ENCODE measurements around the gene ZNF691.
"Not testable (repeated sequence)": the region's sequence is repeated elsewhere in the genome, so short reads cannot be mapped to it uniquely, and the experiment has no call there.

The ZNF691 gene, protein sequence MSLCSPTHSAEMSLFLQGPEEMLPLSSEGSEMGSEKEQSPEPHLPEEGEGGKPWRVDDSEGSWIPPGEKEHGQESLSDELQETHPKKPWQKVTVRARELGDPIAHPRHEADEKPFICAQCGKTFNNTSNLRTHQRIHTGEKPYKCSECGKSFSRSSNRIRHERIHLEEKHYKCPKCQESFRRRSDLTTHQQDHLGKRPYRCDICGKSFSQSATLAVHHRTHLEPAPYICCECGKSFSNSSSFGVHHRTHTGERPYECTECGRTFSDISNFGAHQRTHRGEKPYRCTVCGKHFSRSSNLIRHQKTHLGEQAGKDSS

DNA sequence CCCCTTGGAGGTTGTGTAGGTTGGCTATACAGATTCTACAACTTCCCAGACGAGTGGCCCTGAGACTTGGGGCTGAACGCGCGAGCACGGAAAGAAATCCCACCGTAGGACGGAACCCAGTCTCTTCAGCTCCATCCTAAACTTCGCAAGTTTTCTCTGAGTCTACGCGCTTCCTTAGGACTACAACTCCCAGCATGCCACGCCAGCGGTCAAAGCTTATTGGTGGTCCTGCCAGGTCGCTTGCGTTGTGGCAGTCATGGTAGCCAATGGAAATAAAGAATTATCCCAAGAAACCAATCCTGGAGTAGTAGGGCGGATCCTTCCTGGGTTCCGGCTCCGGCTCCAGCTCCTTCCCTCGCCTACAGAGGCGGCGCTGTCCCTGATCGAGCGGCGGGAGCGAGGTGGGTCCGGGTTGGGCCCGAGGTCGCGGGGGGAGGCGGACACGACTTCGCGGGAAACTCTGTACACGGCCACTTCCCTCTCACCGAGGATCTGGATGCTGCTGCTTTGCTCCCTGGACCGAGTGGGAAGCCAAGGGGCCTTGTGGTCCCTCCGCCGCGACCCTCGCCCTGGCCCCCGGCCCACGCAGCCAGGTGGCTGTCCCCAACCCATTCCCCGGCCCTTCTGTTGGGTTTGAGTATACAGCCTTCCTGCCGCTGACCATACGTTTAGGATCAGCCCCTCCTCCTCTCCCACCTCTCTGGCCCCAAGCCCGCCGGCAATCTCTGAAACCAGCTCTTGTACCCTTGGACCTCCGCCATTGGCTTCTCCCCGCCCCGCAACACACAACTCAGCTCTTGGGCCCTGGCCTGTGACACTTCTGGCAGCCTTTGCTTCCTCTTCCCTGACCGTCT lies at the start of gene ZNF691:
ZNF691 (plus strand) TSS at position 357 of the 854 bp plus-strand sequence. CDS start 3,046 bp downstream, outside the sequence.
- DNase-seq (ENCODE audit: low spot score), result peak; percentile 95

DNA sequence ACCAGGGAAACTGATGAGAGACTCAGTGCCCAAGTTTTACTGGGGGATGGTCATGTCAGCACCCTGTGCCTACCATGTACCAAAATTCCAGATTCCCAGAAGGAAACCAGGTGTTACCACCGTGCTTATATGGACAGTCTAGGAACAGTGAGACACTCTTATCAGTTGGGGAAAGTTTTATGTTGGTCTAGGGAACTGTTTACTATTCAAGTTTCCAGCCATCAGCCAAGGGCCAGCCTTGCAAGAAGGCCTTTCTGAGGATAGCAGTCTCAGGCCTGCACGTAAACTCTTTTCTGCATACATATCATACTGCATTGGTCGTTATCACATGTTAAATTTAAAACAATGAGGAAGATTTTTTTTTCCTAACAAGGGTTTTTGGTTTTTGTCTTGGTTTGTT lies 49.0 kb upstream of the ZNF691 start:
- no peak for DNase-seq (ENCODE audit: low spot score)

DNA sequence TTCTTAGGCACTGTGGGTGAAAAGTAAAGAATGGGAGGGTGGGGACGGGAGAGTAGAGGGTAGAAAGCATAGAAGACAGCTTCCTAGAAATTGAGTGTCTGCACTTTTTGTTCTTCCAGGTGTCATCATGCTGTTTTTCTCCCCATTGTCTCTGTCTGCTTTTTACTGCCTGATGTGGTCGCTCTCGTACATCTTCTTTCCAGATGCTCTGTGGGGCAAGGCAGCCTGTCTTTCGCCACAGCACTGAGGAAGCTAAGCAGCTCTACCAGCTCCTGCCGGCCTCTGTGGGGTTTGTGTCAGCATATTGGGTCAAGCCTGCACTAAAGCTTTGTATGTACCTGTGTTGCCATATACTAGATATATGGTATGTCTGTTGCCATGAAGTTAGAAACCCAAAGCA lies 48.4 kb upstream of the ZNF691 start:
- DNase-seq (ENCODE audit: low spot score), result no peak

DNA sequence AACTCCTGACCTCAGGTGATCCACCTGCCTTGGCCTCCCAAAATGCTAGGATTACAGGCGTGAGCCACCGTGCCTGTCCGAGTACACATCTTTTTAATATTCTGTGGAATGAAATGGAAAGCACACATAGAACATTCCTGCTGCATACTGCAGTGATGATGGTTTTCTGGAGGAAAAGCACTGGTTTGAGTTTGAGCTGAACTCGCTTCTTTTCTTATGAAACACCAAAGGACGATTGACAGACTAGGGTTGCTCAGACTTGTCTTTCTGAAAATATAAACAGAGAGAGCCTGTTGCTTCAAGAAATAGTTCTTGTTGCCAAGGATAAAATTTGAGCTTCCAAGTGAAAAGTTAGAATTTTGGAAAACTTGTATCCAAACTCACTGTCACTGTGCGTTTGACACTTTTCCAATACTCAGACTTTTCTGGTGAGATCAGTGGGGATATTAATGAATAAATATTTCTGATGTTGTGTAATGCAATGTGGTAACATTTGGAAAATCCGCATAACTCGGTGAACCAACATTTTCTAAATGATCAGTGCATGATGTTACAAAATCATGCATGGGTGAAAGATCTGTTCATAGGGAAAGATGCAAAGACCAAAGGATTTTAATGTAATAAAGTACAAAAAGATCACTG lies 44.5 kb upstream of the ZNF691 start:
- no peak for DNase-seq (ENCODE audit: low spot score)

DNA sequence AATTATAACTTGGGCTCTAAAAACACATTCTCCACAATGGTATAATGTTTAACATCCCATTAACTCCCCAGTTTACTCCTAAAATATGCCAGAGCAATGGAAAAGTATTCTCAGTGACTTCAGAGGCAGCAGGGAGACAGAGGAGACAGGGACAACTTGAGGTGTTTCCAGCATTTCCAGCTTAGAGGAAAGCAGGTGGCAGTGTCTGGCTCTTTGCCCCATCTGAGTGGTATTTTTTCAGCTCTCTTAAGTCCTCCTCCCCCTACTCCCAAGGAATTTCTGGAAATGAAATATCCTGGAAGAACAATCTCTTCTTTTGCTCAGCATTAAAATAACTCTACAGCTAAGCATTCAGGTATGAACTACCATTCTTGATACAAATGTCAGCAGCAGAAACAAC lies 40.2 kb upstream of the ZNF691 start:
- DNase-seq (ENCODE audit: low spot score), result no peak

DNA sequence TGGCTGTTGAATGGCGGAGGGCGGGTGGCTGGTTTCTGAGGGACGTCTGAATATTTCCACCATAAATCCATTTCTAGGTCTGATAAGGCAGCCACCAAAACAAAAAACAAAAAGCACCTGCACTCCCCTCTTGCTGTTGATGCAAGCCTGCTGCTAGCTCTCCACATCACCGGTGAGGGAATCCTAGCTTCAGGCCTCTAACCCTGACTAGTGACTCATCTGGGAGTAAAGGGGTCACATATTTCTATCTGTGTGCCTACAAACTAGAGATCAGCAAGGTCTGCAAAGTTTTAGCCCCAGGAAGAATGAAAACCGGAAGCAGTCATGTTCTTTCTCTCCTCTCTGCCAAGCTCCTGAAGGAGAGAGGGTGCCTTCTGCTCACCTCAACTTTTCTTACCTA lies 39.8 kb upstream of the ZNF691 start:
- DNase-seq (ENCODE audit: low spot score), result no peak

DNA sequence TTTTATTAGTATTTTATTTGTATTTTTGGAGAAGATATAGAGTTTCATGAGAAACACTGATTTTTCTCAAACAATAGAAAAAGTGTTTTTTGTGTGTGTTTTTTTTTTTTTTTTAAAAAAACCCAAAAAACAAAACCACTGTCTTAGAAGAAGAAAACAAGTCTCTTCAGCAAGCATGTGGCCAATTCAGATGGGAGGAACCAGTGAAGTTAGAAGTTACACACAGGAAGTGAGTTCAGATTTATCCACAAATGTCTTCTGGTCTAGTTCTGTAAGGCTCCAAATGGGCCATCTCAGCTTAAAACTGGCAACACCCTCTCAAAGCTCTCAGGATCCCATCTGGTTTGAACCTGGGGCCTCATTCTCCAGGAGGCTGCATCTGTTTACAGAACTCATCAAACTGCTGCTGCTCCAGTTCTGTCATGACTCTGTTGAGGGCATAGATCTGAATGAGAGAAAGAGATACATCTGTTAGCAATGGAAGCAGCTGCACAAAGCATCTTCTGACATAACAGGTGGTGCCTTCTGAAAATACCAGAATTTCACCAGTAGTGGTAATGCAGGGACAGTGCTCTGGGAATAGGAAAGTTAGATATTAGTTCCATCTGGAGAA lies 39.3 kb upstream of the ZNF691 start:
- DNase-seq (ENCODE audit: low spot score), result no peak

DNA sequence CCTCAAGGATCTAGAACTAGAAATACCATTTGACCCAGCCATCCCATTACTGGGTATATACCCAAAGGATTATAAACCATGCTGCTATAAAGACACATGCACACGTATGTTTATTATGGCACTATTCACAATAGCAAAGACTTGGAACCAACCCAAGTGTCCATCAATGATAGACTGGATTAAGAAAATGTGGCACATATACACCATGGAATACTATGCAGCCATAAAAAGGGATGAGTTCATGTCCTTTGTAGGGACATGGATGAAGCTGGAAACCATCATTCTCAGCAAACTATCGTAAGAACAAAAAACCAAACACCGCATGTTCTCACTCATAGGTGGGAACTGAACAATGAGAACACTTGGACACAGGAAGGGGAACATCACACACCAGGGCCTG lies 31.6 kb upstream of the ZNF691 start:
- DNase-seq (ENCODE audit: low spot score), result not testable (repeated sequence)

DNA sequence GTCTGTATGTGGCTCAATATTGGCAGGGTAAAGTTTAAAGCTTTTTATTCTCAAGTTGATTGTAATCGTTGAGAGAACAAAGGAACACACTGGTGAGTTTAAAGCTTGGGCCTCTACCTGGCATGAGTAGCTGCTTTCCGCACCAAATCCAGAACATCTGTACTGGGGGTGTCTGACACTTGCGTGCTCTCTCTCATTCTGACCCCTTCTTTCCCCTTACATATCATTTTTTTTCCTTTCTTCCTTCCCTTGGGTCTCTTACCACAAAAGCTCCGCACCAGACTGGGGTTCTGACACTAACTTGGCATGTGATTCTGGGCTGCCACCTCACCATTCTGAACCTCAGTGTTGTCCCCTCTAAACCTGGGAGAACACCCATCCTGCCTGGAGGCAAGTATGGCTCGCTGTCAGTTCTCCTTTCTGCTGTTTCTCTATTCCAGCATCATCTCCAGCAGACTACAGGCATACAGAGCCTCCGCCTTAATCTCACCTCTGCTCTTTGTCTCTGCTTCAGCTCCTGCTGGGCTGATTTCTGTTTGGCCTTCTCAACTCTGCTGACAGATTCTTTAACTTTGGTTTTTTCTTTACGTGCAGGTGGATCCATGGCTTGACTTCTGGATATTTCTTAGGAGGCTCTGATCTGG lies 30.4 kb upstream of the ZNF691 start:
- no peak for DNase-seq (ENCODE audit: low spot score)

DNA sequence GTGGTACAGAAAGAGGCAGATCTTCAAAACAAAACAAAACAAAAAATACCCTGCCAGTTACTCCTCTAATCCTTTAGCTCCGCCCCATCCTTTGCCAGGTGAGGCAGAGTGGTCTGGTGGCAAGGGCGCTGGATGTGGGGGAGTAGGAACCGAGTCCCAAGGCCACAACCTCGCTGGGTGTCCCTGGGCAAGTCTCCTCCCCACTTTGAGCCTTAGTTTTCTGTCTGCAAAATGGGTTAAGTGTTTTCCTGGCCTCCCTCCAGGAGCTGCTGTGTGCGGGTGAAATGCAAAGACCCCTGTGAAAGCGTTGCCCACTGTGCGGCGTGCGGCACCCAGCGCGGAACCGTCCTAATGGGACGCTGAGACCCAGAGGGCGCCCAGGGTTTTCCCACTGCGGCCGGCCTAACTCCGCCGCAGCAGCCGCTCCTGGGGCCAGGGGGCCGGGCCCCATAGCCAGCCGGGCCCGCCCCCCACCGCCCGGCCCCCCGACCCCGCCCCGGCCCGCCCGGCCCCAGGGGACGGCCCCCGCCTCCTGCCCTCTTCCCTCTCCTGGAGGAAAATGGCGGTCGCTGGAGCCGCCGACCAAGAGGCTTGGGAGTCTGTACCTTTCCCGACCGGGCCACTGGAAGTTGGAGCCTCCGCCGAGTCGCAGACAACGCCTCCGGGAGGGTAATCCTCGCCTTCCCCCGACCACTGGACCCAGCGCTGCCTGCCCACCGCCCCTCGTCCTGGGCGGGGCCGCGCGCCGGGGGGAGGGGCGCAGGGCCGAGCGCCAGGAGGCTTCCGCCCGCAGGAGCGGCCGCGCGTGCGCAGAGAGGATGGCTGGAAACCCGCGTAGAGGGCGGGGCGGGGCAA lies 29.6 kb upstream of the ZNF691 start, which contains the start of the genes ERMAP and SVBP:
ERMAP (plus strand) TSS at position 538 of the 855 bp plus-strand sequence. CDS start 13,327 bp downstream, outside the sequence.
SVBP (minus strand) TSS at position 813 of the 855 bp plus-strand sequence. CDS start 853 bp downstream, outside the sequence.
- DNase-seq (ENCODE audit: low spot score), result peak; percentile 98

DNA sequence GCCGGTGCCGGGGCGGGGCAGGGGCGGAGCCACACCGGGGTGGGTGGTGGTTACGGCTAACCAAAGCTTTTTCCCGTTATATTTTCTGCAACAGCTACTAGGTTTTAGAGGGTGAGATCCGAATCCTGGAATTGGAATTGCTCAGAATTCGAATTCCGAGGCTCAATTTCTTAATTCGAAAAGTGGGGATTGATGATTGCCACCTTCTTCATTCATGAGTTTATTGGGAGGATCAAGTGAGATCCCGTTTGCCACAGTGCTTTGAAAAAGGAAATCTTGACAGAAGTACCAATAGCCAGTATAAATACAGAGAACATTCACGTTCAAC lies 29.0 kb upstream of the ZNF691 start:
- no peak for DNase-seq (ENCODE audit: low spot score)

DNA sequence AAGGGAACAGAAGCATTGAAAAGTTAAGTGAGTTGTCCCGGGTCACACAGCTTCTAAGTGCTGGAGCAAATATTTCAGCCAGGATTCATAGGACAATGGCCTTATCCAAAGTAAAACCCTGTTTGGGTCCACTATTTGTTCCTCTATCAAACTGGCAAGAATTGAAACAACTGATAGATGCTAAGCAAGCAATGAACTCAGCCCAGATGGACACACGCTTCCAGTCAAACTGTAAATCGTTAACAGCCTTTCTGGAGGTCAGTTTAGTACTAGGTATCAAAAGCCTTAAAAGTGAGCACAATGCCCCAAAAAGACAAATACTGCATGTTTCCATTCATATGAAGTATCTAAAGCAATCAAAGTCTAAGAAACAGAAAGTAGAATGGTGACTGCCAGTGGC lies 28.4 kb upstream of the ZNF691 start:
- no peak for DNase-seq (ENCODE audit: low spot score)

DNA sequence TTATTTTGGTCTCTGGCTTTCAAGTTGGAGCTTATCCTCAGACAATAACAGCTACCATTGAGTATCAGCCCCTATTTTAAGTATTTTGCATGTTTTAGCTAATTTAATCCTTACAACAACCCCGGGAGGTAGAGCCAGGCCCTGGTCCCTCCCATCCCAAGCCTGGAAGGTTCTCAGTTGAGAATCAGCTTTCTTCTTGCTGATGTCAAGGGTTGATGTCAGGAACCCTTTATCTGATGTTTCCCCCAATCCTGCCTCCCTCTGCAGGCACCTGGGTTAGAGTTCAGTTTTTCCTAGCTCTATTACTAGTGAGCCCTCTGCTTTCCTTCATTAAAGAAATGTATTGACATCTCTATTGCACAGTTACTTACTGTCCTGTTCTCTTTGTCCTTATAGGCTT lies 25.6 kb upstream of the ZNF691 start:
- no peak for DNase-seq (ENCODE audit: low spot score)

DNA sequence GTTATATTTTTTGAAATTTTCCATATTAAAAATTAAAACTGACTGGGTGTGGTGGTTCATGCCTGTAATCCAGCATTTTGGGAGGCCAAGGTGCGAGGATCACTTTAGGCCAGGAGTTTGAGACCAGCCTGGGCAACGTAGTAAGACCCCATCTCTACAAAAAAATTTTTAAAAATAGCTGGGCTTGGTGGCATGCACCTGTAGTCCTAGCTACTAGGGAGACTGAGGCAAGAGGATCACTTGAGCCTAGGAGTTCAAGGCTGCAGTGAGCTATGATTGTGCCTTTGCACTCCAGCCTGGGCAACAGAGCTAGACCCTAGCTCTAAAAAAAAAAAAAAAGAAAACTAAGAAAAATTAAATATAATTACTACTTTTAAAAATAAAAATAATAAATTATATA lies 24.7 kb upstream of the ZNF691 start:
- no peak for DNase-seq (ENCODE audit: low spot score)

DNA sequence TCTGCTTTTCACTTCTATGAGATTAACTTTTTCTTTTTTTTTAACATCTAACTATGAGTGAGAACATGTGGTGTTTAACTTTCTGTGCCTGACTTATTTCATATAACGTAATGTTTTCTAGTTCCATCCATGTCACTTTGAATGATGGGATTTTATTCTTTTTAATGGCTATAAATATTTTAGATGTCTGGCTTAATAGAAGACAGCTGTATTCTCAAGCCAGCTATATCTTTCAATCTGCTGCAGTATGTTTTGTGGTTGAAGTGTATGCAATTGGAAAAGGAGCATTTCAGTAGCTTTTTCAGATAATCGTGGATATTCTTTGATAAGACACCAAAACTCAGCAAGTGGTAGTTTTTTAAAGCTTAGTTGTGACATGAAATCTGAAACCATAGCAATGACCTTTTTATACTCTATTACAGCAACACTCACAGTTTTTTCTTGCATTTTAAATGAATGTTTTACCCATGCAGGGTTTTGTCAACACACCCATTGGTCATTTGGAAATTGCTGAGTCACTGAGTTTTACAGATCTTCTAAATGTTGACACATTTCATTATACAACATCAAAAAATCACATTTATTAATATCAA lies 23.5 kb upstream of the ZNF691 start:
- DNase-seq (ENCODE audit: low spot score), result no peak

DNA sequence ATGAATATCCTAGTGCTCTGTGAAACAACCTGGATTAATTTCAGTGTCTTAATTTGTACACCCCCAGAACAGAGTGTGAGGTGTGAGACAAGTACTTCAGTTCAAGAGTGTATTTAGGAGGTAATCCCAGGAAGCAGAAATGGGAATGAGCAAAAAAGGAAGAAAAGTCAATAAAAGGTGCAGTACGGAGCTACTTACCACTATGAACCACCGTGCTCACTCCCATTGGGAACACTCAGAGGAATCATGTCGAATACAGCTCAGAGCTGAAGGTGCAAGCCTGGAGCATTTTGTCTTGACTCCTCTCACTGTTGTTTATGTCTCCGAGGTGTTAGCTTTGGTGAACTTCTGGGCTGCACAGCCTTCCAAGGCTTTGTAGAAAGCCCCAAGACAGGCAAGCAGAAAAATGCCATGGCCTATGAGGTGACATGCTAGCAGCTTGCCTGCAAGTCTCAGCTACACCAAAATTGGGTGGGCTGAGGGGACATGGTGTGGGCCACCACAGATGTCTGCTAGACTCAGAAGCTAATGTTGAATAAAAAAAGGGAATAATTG lies 21.9 kb upstream of the ZNF691 start:
- DNase-seq (ENCODE audit: low spot score), result no peak

DNA sequence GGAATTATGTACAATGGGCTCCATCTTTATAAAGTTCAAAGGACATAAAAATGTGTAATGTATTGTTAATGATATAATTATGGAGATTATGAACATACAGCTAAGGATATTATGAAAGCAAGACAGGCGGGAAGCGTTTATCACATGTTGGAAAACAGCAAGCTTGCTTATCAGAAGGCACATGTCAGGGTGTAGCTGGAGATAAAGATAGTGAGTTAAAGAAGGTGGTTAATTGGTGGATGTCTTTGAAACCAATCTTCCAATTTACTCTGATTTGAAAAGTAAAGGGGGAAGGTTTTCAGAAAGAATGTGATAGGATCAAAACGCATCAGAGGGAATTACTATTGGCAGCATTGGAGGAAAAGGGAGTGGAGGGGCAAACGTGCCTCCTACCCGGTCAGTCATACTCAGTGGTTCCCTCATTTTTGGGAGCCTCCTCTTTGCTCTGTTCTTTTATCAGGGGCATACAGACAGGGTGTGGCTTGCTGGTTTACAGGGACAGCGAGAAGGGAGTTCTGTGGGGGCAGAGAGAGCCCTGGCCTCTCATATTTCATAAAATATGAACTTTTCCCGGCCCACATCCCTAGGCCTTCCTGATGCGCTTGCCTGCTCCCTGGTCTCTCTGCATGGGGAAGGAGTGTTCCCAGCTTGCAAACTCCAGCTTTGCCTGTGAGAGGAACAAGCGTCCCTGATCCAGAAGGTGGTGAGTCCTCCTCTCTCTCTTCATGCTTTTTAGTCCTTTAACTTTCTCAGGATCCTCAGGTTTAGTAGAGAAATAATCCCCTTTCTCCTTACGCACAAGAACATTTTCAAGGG lies 21.2 kb upstream of the ZNF691 start:
- no peak for DNase-seq (ENCODE audit: low spot score)

DNA sequence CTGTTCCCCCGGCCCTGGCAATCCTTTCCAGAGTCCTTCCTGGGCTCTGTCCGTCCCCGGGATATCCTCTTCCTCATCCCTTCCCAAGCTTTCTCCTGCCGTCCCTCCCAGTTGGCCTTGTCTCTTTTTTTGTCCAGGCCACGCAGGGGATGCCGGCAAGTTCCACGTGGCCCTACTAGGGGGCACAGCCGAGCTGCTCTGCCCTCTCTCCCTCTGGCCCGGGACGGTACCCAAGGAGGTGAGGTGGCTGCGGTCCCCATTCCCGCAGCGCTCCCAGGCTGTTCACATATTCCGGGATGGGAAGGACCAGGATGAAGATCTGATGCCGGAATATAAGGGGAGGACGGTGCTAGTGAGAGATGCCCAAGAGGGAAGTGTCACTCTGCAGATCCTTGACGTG lies 15.8 kb upstream of the ZNF691 start:
- DNase-seq (ENCODE audit: low spot score), result no peak

DNA sequence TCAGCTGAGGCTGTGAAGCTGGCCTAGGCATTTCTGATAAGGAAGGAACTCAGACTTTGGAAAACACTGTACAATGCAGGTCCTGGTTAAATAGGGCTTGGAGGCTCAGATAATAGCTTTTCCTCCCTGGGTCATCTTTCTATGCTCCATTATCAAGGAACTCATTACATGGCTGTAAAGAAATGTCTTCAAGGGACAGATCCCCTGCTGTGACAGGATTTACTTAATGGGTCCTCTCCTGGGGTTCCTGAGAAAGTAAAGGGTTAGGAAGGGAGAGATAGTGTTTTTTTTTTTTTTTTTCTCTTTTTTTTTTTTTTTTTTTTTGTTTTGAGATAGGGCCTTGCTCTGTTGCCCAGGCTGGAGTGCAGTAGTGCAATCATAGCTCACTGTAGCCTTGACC lies 15.1 kb upstream of the ZNF691 start:
- DNase-seq (ENCODE audit: low spot score), result no peak
